Calu3 (cell line): ENCODE results near the gene SCAND1. TPM values are rescaled to one million over a fixed set of nuclear protein-coding genes. Genes with fewer than 3 reads are reported as not detected.
A peak's percentile ranks its signal among the peaks of the same experiment; 100 is the strongest.
"Not testable (repeated sequence)": the region's sequence is repeated elsewhere in the genome, so short reads cannot be mapped to it uniquely, and the experiment has no call there.

ENCODE experiments used
- Bru-seq: library from RNA; stranded (reverse); fragments of 400-500 nt; gene quantifications from one replicate; lab custom pipeline; 2021; lab: Mats Ljungman, UMichigan
- BruChase-seq, 2 experiments: library from RNA; stranded (reverse); fragments of 400-500 nt; gene quantifications; one replicate each; lab custom pipeline; 2021; lab: Mats Ljungman, UMichigan
- BruUV-seq: library from RNA; stranded (reverse); fragments of 400-500 nt; replicated peaks from 2 replicates; lab custom pipeline; 2021; lab: Mats Ljungman, UMichigan
- CTCF ChIA-PET: fragments of 300-600 bp; sonication (Branson Sonifier 250); formaldehyde crosslinking; loops from one replicate; lab custom pipeline; 2022; ENCODE audit warnings: antibody characterized with exemption; lab: Charles Lee
- DNase-seq: peaks from one replicate; pipeline ENCODE4 v3.0.0; 2022
- H3K27ac Mint-ChIP-seq: one replicate; pipeline ENCODE4 v1.8.0; 2022; ENCODE audit warnings: mixed read lengths; ENCODE audit not compliant: unreplicated experiment
- H3K27me3 Mint-ChIP-seq: one replicate; pipeline ENCODE4 v1.8.0; 2022; ENCODE audit warnings: mixed read lengths; ENCODE audit not compliant: unreplicated experiment
- H3K36me3 Mint-ChIP-seq: one replicate; pipeline ENCODE4 v1.8.0; 2022; ENCODE audit warnings: mild to moderate bottlenecking, moderate library complexity, mixed read lengths; ENCODE audit not compliant: insufficient read depth, unreplicated experiment
- H3K4me1 Mint-ChIP-seq: one replicate; pipeline ENCODE4 v1.8.0; 2022; ENCODE audit warnings: mild to moderate bottlenecking, low read depth, mixed read lengths; ENCODE audit not compliant: unreplicated experiment
- H3K4me3 Mint-ChIP-seq: one replicate; pipeline ENCODE4 v1.8.0; 2022; ENCODE audit warnings: mild to moderate bottlenecking, low read depth, moderate library complexity, mixed read lengths; ENCODE audit not compliant: unreplicated experiment
- H3K9me3 Mint-ChIP-seq: one replicate; pipeline ENCODE4 v1.8.0; 2022; ENCODE audit warnings: low read depth, mixed read lengths; ENCODE audit not compliant: unreplicated experiment
- intact Hi-C: fragments of 100-400 bp; cut with micrococcal nuclease; formaldehyde crosslinking; loops from one replicate; pipeline ENCODE4 v1.10.0; 2022; ENCODE audit not compliant: unreplicated experiment
- long read RNA-seq: library from polyadenylated mRNA; stranded (forward); transcript quantifications from one replicate; pipeline ENCODE4 v2.0.0, GENCODE V29; 2022
- total RNA-seq: library from RNA; stranded (reverse); gene quantifications from 2 replicates; pipeline ENCODE4 v1.2.3, GENCODE V29; 2022
- TF ChIP-seq, protein P1 (sequence below): fragments of 200-600 bp; IDR thresholded peaks from one replicate; pipeline ENCODE4 v1.8.0; 2022; ENCODE audit warnings: antibody characterized with exemption; ENCODE audit not compliant: unreplicated experiment

The SCAND1 gene
- total RNA-seq (83.5 and 88.6 TPM in 2 replicates), Bru-seq, nascent RNA (percentile 48 among the genes with signal in this experiment), BruChase-seq, experiment 1, labeled RNA remaining after a 6-hour chase (percentile 68 among the genes with signal in this experiment), BruChase-seq, experiment 2, labeled RNA remaining after a 2-hour chase (percentile 59 among the genes with signal in this experiment)
- long read RNA-seq, transcript SCAND1-201 (2 exons, 902 nt): major isoform, 46 of 190 reads
- long read RNA-seq, partial matches to known transcripts: 144 of 190 reads
- long read RNA-seq, other reads (novel, unspliced or antisense): 0 of 190 reads

DNA sequence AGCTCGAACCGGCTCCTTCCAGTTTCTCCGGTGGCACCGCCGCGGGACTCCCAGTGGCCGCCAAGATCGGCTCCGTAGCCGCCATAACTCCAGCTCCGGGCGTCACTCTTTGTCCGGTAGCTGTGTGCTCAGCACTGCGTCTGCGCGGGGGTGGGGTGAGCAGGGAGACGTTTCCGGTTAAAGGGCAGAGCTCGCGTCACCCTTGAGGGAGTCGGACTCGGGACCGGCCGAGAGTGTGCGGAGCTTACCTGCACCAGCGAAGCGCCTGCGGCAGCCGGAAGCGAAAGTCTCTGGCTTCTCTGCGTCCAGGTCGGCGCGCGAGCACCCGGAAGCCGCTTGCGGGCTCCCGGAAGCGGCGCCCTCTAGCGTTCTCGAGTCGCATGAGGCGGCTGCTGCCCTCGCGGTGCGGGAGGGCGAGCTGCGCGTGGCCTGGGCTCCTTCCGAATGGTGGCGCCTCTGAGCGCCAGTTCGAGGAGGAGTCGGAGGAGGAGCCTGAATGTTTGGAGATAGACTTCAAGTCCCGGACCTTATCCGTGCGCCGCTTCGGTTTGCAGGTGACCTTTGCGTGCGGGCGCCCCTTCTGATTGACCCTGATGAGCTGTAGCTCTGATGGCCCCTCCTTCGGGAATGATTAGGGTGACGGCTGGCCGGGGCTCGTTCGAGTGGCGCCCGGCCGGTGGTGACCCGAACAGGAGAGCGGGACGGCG lies at the start of gene SCAND1:
Gene SCAND1 (minus strand): TSS at position 303 of the 707 bp plus-strand sequence. CDS start 218 bp downstream, at position 85.
- H3K27ac Mint-ChIP-seq: peak within 1 kb of the TSS; percentile 88
- intact Hi-C loops: no loop called here
- DNase-seq: peak; percentile 99
- H3K4me3 Mint-ChIP-seq: peak within 1 kb of the TSS; percentile 99
- H3K4me1 Mint-ChIP-seq: peaks cover 13% of the 10 kb centered on the region
- peaks cover 40% of the 10 kb centered on the region for H3K36me3 Mint-ChIP-seq
- no TSS peak for BruUV-seq
- H3K9me3 Mint-ChIP-seq: no peaks in the 10 kb centered on the region
- no peaks in the 10 kb centered on the region for H3K27me3 Mint-ChIP-seq
- TF ChIP-seq, protein P1, sequence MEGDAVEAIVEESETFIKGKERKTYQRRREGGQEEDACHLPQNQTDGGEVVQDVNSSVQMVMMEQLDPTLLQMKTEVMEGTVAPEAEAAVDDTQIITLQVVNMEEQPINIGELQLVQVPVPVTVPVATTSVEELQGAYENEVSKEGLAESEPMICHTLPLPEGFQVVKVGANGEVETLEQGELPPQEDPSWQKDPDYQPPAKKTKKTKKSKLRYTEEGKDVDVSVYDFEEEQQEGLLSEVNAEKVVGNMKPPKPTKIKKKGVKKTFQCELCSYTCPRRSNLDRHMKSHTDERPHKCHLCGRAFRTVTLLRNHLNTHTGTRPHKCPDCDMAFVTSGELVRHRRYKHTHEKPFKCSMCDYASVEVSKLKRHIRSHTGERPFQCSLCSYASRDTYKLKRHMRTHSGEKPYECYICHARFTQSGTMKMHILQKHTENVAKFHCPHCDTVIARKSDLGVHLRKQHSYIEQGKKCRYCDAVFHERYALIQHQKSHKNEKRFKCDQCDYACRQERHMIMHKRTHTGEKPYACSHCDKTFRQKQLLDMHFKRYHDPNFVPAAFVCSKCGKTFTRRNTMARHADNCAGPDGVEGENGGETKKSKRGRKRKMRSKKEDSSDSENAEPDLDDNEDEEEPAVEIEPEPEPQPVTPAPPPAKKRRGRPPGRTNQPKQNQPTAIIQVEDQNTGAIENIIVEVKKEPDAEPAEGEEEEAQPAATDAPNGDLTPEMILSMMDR: peak; percentile 96
- CTCF ChIA-PET: interaction anchor here (0.6 to 2.5 kb wide), 35 partner anchors 8 to 1536 kb away, joined by 3 to 27 read pairs (median 4); partner anchors contain the start of genes AAR2, ERGIC3 and RBM39

DNA sequence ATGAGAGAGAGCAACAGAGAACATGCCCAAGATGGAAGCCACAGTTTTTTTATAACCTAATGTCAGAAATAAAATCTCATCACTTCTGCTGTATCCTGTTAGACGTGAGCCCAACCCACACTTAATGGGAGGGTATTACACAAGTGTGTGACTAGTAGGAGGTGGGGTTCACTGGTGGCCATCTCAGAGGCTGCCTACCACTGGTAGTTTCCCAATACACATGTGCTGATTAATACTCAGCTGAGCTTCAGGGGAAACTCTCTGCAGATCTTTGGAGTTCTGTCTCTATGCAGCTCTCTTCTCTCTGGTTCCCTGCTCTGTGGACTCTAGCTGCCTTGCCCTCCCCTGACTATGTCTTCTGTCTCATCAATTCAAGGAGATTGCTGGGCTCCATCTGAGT lies 49.7 kb upstream of the SCAND1 start:
- H3K27ac Mint-ChIP-seq: no peak overlapping the region
- intact Hi-C loops: no loop called here
- no peak overlapping the region for H3K4me3 Mint-ChIP-seq
- no TSS peak for BruUV-seq
- TF ChIP-seq, protein P1: no peak
- CTCF ChIA-PET: no interaction called here
- H3K36me3 Mint-ChIP-seq: no peaks in the 10 kb centered on the region
- H3K4me1 Mint-ChIP-seq: no peaks in the 10 kb centered on the region
- DNase-seq: no peak
- H3K27me3 Mint-ChIP-seq: no peaks in the 10 kb centered on the region
- peaks cover 7% of the 10 kb centered on the region for H3K9me3 Mint-ChIP-seq

DNA sequence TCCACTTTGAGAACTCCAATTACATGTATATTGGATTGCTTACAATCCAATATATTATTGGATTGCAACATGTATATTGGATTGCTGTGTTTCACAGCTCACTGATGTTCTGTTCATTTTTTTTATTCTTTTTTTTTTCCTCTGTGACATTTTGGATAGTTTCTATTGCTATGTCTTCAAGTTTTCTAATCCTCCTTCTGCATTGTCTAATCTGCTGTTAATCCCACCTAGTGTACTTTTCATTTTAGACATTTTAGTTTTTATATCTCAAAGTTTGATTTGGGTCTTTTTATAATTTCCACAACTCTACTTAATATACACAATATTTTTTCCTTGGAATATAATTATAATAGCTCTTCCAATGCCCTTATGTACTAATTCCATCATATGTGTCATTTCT lies 48.6 kb upstream of the SCAND1 start:
- H3K9me3 Mint-ChIP-seq: peaks cover 7% of the 10 kb centered on the region
- H3K4me3 Mint-ChIP-seq: no peak overlapping the region
- H3K4me1 Mint-ChIP-seq: no peaks in the 10 kb centered on the region
- intact Hi-C loops: no loop called here
- DNase-seq: no peak
- BruUV-seq: no TSS peak
- H3K36me3 Mint-ChIP-seq: no peaks in the 10 kb centered on the region
- CTCF ChIA-PET: no interaction called here
- H3K27me3 Mint-ChIP-seq: no peaks in the 10 kb centered on the region
- no peak overlapping the region for H3K27ac Mint-ChIP-seq
- TF ChIP-seq, protein P1: no peak

DNA sequence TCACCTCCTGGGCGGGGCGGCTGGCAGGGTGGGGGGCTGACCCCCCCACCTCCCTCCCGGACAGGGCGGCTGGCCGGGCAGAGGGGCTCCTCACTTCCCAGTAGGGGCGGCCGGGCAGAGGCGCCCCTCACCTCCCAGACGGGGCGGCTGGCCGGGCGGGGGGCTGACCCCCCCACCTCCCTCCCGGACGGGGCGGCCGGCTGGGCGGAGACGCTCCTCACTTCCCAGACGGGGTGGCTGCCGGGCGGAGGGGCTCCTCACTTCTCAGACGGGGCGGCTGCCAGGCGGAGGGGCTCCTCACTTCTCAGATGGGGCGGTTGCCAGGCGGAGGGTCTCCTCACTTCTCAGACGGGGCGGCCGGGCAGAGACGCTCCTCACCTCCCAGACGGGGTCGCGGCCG lies 47.0 kb upstream of the SCAND1 start:
- H3K27ac Mint-ChIP-seq, CTCF ChIA-PET, H3K36me3 Mint-ChIP-seq, H3K9me3 Mint-ChIP-seq, H3K4me1 Mint-ChIP-seq, intact Hi-C loops, DNase-seq, H3K4me3 Mint-ChIP-seq, H3K27me3 Mint-ChIP-seq, BruUV-seq: not testable (repeated sequence)

DNA sequence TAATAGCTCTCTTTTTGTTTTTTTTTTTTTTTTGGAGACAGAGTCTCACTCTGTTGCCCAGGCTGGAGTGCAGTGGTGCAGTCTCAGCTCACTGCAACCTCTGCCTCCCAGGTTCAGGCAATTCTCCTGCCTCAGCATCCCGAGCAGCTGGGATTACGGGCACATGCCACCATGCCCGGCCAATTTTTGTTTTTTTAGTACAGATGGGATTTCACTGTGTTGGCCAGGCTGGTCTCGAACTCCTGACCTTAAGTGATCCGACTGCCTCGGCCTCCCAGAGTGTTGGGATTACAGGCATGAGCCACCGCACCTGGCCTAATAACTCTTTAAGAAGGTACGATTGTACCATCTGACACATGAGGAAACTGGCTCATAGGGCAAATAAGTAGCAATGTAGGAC lies 42.2 kb upstream of the SCAND1 start:
- DNase-seq, H3K27ac Mint-ChIP-seq, H3K27me3 Mint-ChIP-seq, H3K4me3 Mint-ChIP-seq, BruUV-seq, H3K36me3 Mint-ChIP-seq, H3K9me3 Mint-ChIP-seq: not testable (repeated sequence)
- intact Hi-C loops: loop anchor here (5.0 to 10.0 kb wide), 2 partner anchors 41 to 438 kb away; no protein-coding TSS in a partner anchor
- CTCF ChIA-PET: interaction anchor here (0.6 to 5.5 kb wide), 2 partner anchors 142 to 443 kb away, joined by 4 to 259 read pairs; no protein-coding TSS in a partner anchor
- H3K4me1 Mint-ChIP-seq: peaks cover 11% of the 10 kb centered on the region
